IPS-11a (cell line): ENCODE measurements around the gene MAPT.
"Not testable (repeated sequence)": the region's sequence is repeated elsewhere in the genome, so short reads cannot be mapped to it uniquely, and the experiment has no call there.

Source experiments
- H3K4me3 ChIP-seq: one replicate; pipeline ENCODE4 v1.5.1; 2013; ENCODE audit warnings: low read depth, low read length, control low read depth

Gene MAPT

GRCh38 chr17:45861165-45861564 is 33.2 kb upstream of the MAPT start:
- H3K4me3 ChIP-seq, result no peak overlapping the region

- H3K4me3 ChIP-seq, result not testable (repeated sequence)
Observed at GRCh38 chr17:45862127-45862526, 32.2 kb upstream of the MAPT start.

- no peak overlapping the region for H3K4me3 ChIP-seq
Observed at GRCh38 chr17:45863857-45864654, 30.3 kb upstream of the MAPT start.

- no peak overlapping the region for H3K4me3 ChIP-seq
Observed at GRCh38 chr17:45867171-45867570, 27.2 kb upstream of the MAPT start.

GRCh38 chr17:45867702-45868101 is 26.7 kb upstream of the MAPT start:
- no peak overlapping the region for H3K4me3 ChIP-seq

- no peak overlapping the region for H3K4me3 ChIP-seq
Observed at GRCh38 chr17:45868276-45868675, 26.1 kb upstream of the MAPT start.

- no peak overlapping the region for H3K4me3 ChIP-seq
Observed at GRCh38 chr17:45869676-45870341, 24.5 kb upstream of the MAPT start.

GRCh38 chr17:45870342-45870974 is 23.9 kb upstream of the MAPT start:
- H3K4me3 ChIP-seq, result no peak overlapping the region

- no peak overlapping the region for H3K4me3 ChIP-seq
Observed at GRCh38 chr17:45871718-45872117, 22.6 kb upstream of the MAPT start.

- no peak overlapping the region for H3K4me3 ChIP-seq
Observed at GRCh38 chr17:45873728-45874127, 20.6 kb upstream of the MAPT start.

- H3K4me3 ChIP-seq, result no peak overlapping the region
Observed at GRCh38 chr17:45874151-45874550, 20.2 kb upstream of the MAPT start.

- no peak overlapping the region for H3K4me3 ChIP-seq
Observed at GRCh38 chr17:45876539-45876938, 17.8 kb upstream of the MAPT start.

- no peak overlapping the region for H3K4me3 ChIP-seq
Observed at GRCh38 chr17:45877467-45877866, 16.9 kb upstream of the MAPT start.

GRCh38 chr17:45883063-45883462 is 11.3 kb upstream of the MAPT start:
- H3K4me3 ChIP-seq, result no peak overlapping the region

GRCh38 chr17:45886852-45887251 is 7.5 kb upstream of the MAPT start:
- H3K4me3 ChIP-seq, result no peak overlapping the region

GRCh38 chr17:45888392-45888791 is 6.0 kb upstream of the MAPT start:
- no peak overlapping the region for H3K4me3 ChIP-seq

- H3K4me3 ChIP-seq, result no peak overlapping the region
Observed at GRCh38 chr17:45889579-45889978, 4.8 kb upstream of the MAPT start.

GRCh38 chr17:45893725-45894021 is 681 bp upstream of the MAPT start:
- H3K4me3 ChIP-seq, result peak overlapping the region; percentile 39

- peak overlapping the region; percentile 30 for H3K4me3 ChIP-seq
Observed at GRCh38 chr17:45895304-45895968, 1.1 kb downstream of the MAPT start.

GRCh38 chr17:45895969-45896785 is 1.8 kb downstream of the MAPT start:
- peak overlapping the region; percentile 30 for H3K4me3 ChIP-seq
